GM12878 (cell line): ENCODE data around the gene SMIM44. TPM values are rescaled to one million over a fixed set of nuclear protein-coding genes. Genes with fewer than 3 reads are reported as not detected.

Source experiments
- ATAC-seq: fragments of 200-7000 bp; cut with Tn5 transposase; 3 replicates; pipeline ENCODE4 v1.9.1; 2020; ENCODE audit warnings: mild to moderate bottlenecking, moderate library complexity
- BruUV-seq: library from RNA; stranded (reverse); fragments of 400-500 nt; replicated peaks from 2 replicates; lab custom pipeline; 2021; lab: Mats Ljungman, UMichigan
- CTCF ChIA-PET: fragments of 300-600 bp; sonication (Branson Sonifier 250); formaldehyde crosslinking; extraction: SDS; loops from one replicate; lab custom pipeline; 2021; ENCODE audit warnings: inconsistent platforms; lab: Yijun Ruan, JAX
- POLR2A ChIA-PET: fragments of 350-600 bp; formaldehyde crosslinking; extraction: SDS; loops from one replicate; lab custom pipeline; 2021; ENCODE audit warnings: inconsistent platforms; lab: Charles Lee
- RAD21 ChIA-PET: fragments of 300-600 bp; sonication (Branson Sonifier 250); formaldehyde crosslinking; loops from one replicate; lab custom pipeline; 2023; ENCODE audit warnings: antibody characterized with exemption; ENCODE audit not compliant: unreplicated experiment; lab: Charles Lee
- SMC1A ChIA-PET: fragments of 300-600 bp; sonication (Branson Sonifier 250); formaldehyde crosslinking; loops from one replicate; lab custom pipeline; 2023; ENCODE audit not compliant: unreplicated experiment, uncharacterized antibody; lab: Charles Lee
- DNase-seq: peaks from one replicate; pipeline ENCODE4 v3.0.0-alpha.2; 2011; ENCODE audit warnings: low read depth, low spot score
- FAIRE-seq: peaks from 3 replicates; lab custom pipeline; 2011; peaks lifted over from hg19 to GRCh38; lab: Jason Lieb, UNC
- H2AFZ ChIP-seq: 2 replicates; pipeline ENCODE4 v1.6.0; 2011; ENCODE audit warnings: low read depth, low read length, control low read depth; ENCODE audit not compliant: control insufficient read depth
- H3K27ac ChIP-seq: 2 replicates; pipeline ENCODE4 v1.5.1; 2011; ENCODE audit warnings: control low read depth; ENCODE audit not compliant: control insufficient read depth, insufficient read depth
- H3K27me3 ChIP-seq, 2 experiments: replicated peaks in 1 of 2; 2 replicates each; pipeline versions ENCODE4 v1.6.0 to v1.6.1; 2011; ENCODE audit warnings: low read length in 1 of 2; ENCODE audit not compliant: control insufficient read depth in 2 of 2, insufficient read depth in 2 of 2
- H3K36me3 ChIP-seq, 2 experiments: 2 replicates each; pipeline ENCODE4 v1.5.1; 2011; ENCODE audit warnings: low read length in 1 of 2; ENCODE audit not compliant: control insufficient read depth in 2 of 2, insufficient read depth in 2 of 2
- H3K4me1 ChIP-seq: 2 replicates; pipeline ENCODE4 v1.6.1; 2011; ENCODE audit warnings: mild to moderate bottlenecking, low read length, moderate library complexity, mixed read lengths; ENCODE audit not compliant: control insufficient read depth, insufficient read depth
- H3K4me2 ChIP-seq: 2 replicates; pipeline ENCODE4 v1.6.0; 2011; ENCODE audit warnings: control low read depth; ENCODE audit not compliant: control insufficient read depth, insufficient read depth
- H3K4me3 ChIP-seq: fragments of 200-600 bp; sonication (generic); 2 replicates; pipeline ENCODE4 v1.5.1; 2016
- H3K79me2 ChIP-seq: 2 replicates; pipeline ENCODE4 v1.6.0; 2011; ENCODE audit warnings: low read length; ENCODE audit not compliant: control insufficient read depth, insufficient read depth
- H3K9ac ChIP-seq: 2 replicates; pipeline ENCODE4 v1.8.0; 2011; ENCODE audit warnings: low read length, control low read depth, mixed read lengths; ENCODE audit not compliant: control insufficient read depth, insufficient read depth
- H3K9me3 ChIP-seq: replicated peaks from 3 replicates; pipeline ENCODE4 v1.5.1; 2011; ENCODE audit warnings: mild to moderate bottlenecking, low read length; ENCODE audit not compliant: control insufficient read depth, insufficient read depth
- H4K20me1 ChIP-seq: 2 replicates; pipeline ENCODE4 v1.6.0; 2011; ENCODE audit not compliant: control insufficient read depth, insufficient read depth
- NFYB ChIP-seq: IDR thresholded peaks from 2 replicates; pipeline ENCODE4 v1.6.1; 2011; ENCODE audit warnings: low read depth, mild to moderate bottlenecking, low read length, improper control_type of control experiment, moderate library complexity; ENCODE audit not compliant: insufficient read depth
- POLR2A ChIP-seq: IDR thresholded peaks from 2 replicates; pipeline ENCODE4 v1.6.1; 2011; ENCODE audit warnings: low read depth, mild to moderate bottlenecking, low read length
- ZNF217 ChIP-seq: fragments of 450-650 bp; IDR thresholded peaks from 2 replicates; pipeline ENCODE4 v1.6.1; 2017; ENCODE audit warnings: antibody characterized with exemption, mild to moderate bottlenecking
- WGBS: methylation state at CpG from one replicate; pipeline ENCODE4 v1.1.6; 2016; ENCODE audit warnings: low lambda C conversion rate; ENCODE audit not compliant: insufficient replicate concordance, insufficient coverage; ENCODE audit errors: missing lambda C conversion rate; 5-methylcytosine and 5-hydroxymethylcytosine counted together
- in situ Hi-C: fragments of 300-500 bp; cut with MboI; formaldehyde crosslinking; loops from 9 replicates; pipeline ENCODE4 v1.14.3; 2018; ENCODE audit warnings: mixed read lengths
- intact Hi-C: fragments of 100-400 bp; cut with micrococcal nuclease; formaldehyde crosslinking; loops from one replicate; pipeline ENCODE4 v1.14.2; 2022; ENCODE audit not compliant: unreplicated experiment
- polyA plus RNA-seq, 11 experiments: library from polyadenylated mRNA; depleted of rRNA in 4 of 11; unstranded in 6 of 11; stranded (reverse) in 5 of 11; fragments of >200 nt; fragmentation: Nextera tagmentation in 4 of 11; fragmentation: Illumina TruSeq in 1 of 11; extraction: Ambion mirVana in 4 of 11; extraction: Trizol in 1 of 11; gene quantifications; 1 replicate in 1 of 11; 2 replicates in 10 of 11; pipeline versions ENCODE4 v1.2.1 to v1.2.3, GENCODE V29; 2011 to 2016; ENCODE audit warnings: inconsistent platforms in 2 of 11, missing spikeins in 2 of 11, low read depth in 1 of 11
- total RNA-seq, 4 experiments: library from RNA; depleted of rRNA in 3 of 4; stranded (reverse); fragments of >200 nt in 3 of 4; fragmentation: Illumina TruSeq in 1 of 4; extraction: Trizol in 1 of 4; gene quantifications; 2 replicates each; pipeline versions ENCODE4 v1.2.1 to v1.2.3, GENCODE V29; 2013 to 2021
- TF ChIP-seq, protein P1 (sequence below): IDR thresholded peaks from 2 replicates; pipeline ENCODE4 v1.6.1; 2011; ENCODE audit warnings: mild to moderate bottlenecking, low read depth, low read length, moderate library complexity; ENCODE audit not compliant: insufficient replicate concordance

The SMIM44 gene
- total and polyA plus RNA-seq, 10 of the 15 experiments (the other 5 are each of a cell fraction or from before 2014, with no cell fraction given), result not detected

DNA sequence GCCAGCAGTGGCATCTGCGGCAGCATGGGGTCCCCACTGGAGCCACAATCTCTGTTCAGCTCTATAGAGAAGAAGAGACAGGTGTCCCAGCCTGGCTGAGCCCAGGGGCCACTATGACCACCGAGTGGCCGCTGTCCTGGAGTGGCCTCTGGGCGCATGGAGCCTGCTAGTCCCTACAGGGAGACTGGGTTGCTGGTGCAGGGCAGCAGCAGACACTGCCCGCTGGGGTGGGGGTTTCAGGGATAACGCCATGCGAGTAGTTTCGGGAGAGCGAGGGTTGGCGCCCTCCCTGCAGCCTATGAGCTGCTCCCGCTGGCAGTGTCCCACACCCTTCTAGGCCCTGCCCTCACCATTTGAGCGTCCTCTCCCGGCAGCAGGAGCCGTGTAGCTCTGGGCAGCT, 44.8 kb upstream of the SMIM44 start:
- Histone ChIP-seq H3K36me3 (peaks cover 2 to 47% of the 10 kb centered on the region in 2 experiments; a peak in 3 of 4 replicates), H3K27me3 (no peaks in the 10 kb centered on the region), H3K27ac (no peak overlapping the region), H3K4me3 (no peak overlapping the region), H3K9ac (no peak overlapping the region), H3K4me1 (no peaks in the 10 kb centered on the region), H4K20me1 (no peaks in the 10 kb centered on the region), H2AFZ (no peak overlapping the region), H3K79me2 (no peaks in the 10 kb centered on the region), H3K9me3 (no peaks in the 10 kb centered on the region), H3K4me2 (no peak overlapping the region)
- ChIA-PET SMC1A (no interaction called here), POLR2A (no interaction called here), RAD21 (interaction anchor here (0.6 kb wide), 1 partner anchor 30 kb away, joined by 3 read pairs; no protein-coding TSS in a partner anchor), CTCF (no interaction called here)
- ATAC-seq (no peak), DNase-seq (no peak), FAIRE-seq (no peak)
- 98% methylated on average over 14 of the region's 14 CpGs for WGBS
- intact Hi-C loops, result no loop called here
- TF ChIP-seq ZNF217, result no peak
- no peak for TF ChIP-seq NFYB
- no TSS peak for BruUV-seq
- in situ Hi-C loops, result no loop called here

DNA sequence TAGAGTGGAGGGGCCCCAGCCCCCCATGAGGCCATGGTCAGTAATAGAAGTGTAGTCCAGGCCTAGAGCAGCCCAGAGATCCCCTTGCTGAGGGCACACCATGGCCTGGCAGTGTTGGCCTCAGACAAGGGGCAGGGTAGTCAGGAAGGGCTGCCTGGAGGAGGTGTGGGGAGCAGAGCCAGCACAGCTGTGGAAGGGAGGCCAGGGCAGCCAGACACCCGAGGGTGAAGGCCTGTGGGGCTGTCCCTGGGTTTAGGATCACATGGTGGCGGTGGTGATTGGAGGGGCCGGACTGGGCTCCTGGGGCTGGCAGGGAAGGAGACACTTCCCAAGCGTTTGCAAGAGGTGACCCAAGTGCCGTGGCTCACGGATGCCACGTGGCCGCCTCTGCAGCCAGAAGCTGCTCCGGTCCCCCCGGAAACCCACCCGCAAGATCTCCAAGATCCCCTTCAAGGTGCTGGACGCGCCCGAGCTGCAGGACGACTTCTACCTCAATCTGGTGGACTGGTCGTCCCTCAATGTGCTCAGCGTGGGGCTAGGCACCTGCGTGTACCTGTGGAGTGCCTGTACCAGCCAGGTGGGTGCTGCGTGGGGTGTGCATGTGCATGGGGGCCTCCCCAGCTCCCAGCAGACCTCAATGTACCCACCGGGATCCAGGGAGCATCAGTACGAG, 44.1 kb upstream of the SMIM44 start:
- H2AFZ ChIP-seq, result no peak overlapping the region
- TF ChIP-seq POLR2A, result peak; percentile 34; the same call in 1 of the 2 replicates
- TF ChIP-seq, protein P1, sequence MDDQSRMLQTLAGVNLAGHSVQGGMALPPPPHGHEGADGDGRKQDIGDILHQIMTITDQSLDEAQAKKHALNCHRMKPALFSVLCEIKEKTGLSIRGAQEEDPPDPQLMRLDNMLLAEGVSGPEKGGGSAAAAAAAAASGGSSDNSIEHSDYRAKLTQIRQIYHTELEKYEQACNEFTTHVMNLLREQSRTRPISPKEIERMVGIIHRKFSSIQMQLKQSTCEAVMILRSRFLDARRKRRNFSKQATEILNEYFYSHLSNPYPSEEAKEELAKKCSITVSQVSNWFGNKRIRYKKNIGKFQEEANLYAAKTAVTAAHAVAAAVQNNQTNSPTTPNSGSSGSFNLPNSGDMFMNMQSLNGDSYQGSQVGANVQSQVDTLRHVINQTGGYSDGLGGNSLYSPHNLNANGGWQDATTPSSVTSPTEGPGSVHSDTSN, result no peak
- ChIA-PET CTCF (interaction anchor here (0.9 kb wide), 1 partner anchor 18 kb away, joined by 3 read pairs; no protein-coding TSS in a partner anchor), POLR2A (no interaction called here), SMC1A (no interaction called here), RAD21 (no interaction called here)
- no peak overlapping the region for H3K27ac ChIP-seq
- FAIRE-seq (no peak), DNase-seq (no peak), ATAC-seq (no peak)
- no peaks in the 10 kb centered on the region for H3K27me3 ChIP-seq
- H3K9ac ChIP-seq, result no peak overlapping the region
- intact Hi-C loops, result no loop called here
- no peaks in the 10 kb centered on the region for H4K20me1 ChIP-seq
- BruUV-seq, result no TSS peak
- no peaks in the 10 kb centered on the region for H3K4me1 ChIP-seq
- in situ Hi-C loops, result no loop called here
- no peaks in the 10 kb centered on the region for H3K9me3 ChIP-seq
- no peak overlapping the region for H3K4me2 ChIP-seq
- peaks cover 2 to 44% of the 10 kb centered on the region in 2 experiments; a peak in 3 of 4 replicates for H3K36me3 ChIP-seq
- H3K79me2 ChIP-seq, result no peaks in the 10 kb centered on the region
- no peak overlapping the region for H3K4me3 ChIP-seq
- WGBS, result 96% methylated on average over 20 of the region's 21 CpGs
